T-cell (primary cell): ENCODE measurements around the gene PLIN5. TPM values are rescaled to one million over a fixed set of nuclear protein-coding genes. Genes with fewer than 3 reads are reported as not detected.

Experiments
- ATAC-seq, 4 experiments: fragments of 200-7000 bp in 3 of 4; fragments of 150-1000 bp in 1 of 4; cut with Tn5 transposase; replicated peaks in 1 of 4; 1 replicate in 3 of 4; 2 replicates in 1 of 4; pipeline ENCODE4 v1.10.0; 2021; ENCODE audit warnings: moderate library complexity in 3 of 4, mild to moderate bottlenecking in 2 of 4, moderate number of reproducible peaks in 1 of 4
- CTCF ChIA-PET, 2 donors: fragments of 300-600 bp; sonication (Branson Sonifier 250); formaldehyde crosslinking; loops; one replicate each; lab custom pipeline; 2022; ENCODE audit warnings: antibody characterized with exemption in 2 of 2; lab: Charles Lee
- POLR2A ChIA-PET, 2 donors: fragments of 300-600 bp; sonication (Branson Sonifier 250); formaldehyde crosslinking; loops; one replicate each; lab custom pipeline; 2022; ENCODE audit warnings: antibody characterized with exemption in 2 of 2; lab: Charles Lee
- DNase-seq, 35 experiments: peaks; one replicate each; pipeline versions ENCODE4 v3.0.0 to v3.0.0-alpha.2; 2013 to 2023
- H3K27ac ChIP-seq: one replicate; pipeline ENCODE4 v1.5.1; 2013; ENCODE audit warnings: low read length
- H3K27me3 ChIP-seq, 2 experiments: replicated peaks in 1 of 2; 1 replicate in 1 of 2; 2 replicates in 1 of 2; pipeline versions ENCODE4 v1.6.1 to v1.7.0; 2013; ENCODE audit warnings: low read length in 1 of 2, mixed read lengths in 1 of 2; ENCODE audit not compliant: control insufficient read depth in 2 of 2, insufficient read depth in 2 of 2; ENCODE audit errors: extremely low read depth in 1 of 2
- H3K36me3 ChIP-seq, 2 donors: 1 replicate in 1 of 2; 2 replicates in 1 of 2; pipeline versions ENCODE4 v1.6.1 to v1.7.0; 2013; ENCODE audit warnings: low read length in 1 of 2; ENCODE audit not compliant: control insufficient read depth in 2 of 2, insufficient read depth in 1 of 2; ENCODE audit errors: extremely low read depth in 1 of 2
- H3K4me1 ChIP-seq, 2 experiments: 1 replicate in 1 of 2; 2 replicates in 1 of 2; pipeline versions ENCODE4 v1.6.1 to v1.7.0; 2013; ENCODE audit warnings: low read length in 2 of 2, mixed read lengths in 1 of 2; ENCODE audit not compliant: insufficient read depth in 2 of 2, control insufficient read depth in 1 of 2; ENCODE audit errors: extremely low read depth in 1 of 2
- H3K4me3 ChIP-seq, 2 donors: 1 replicate in 1 of 2; 2 replicates in 1 of 2; pipeline versions ENCODE4 v1.5.1 to v1.7.0; 2013; ENCODE audit warnings: mild to moderate bottlenecking in 2 of 2, low read length in 1 of 2, moderate library complexity in 1 of 2; ENCODE audit not compliant: control insufficient read depth in 1 of 2; ENCODE audit errors: extremely low read depth in 1 of 2
- H3K9me3 ChIP-seq: 2 replicates; pipeline ENCODE4 v1.7.0; 2013
- H3K27ac Mint-ChIP-seq, 2 donors: one replicate each; pipeline ENCODE4 v1.8.0; 2020 to 2021; ENCODE audit warnings: mild to moderate bottlenecking in 2 of 2, mixed read lengths in 2 of 2
- H3K27me3 Mint-ChIP-seq, 2 donors: one replicate each; pipeline ENCODE4 v1.8.0; 2021 to 2022; ENCODE audit warnings: mixed read lengths in 2 of 2
- H3K36me3 Mint-ChIP-seq: one replicate; pipeline ENCODE4 v1.8.0; 2021; ENCODE audit warnings: mixed read lengths
- H3K4me1 Mint-ChIP-seq, 3 donors: one replicate each; pipeline ENCODE4 v1.8.0; 2020 to 2022; ENCODE audit warnings: mixed read lengths in 3 of 3, mild to moderate bottlenecking in 1 of 3
- H3K4me3 Mint-ChIP-seq, 3 donors: one replicate each; pipeline ENCODE4 v1.8.0; 2020 to 2022; ENCODE audit warnings: mild to moderate bottlenecking in 3 of 3, mixed read lengths in 3 of 3, moderate library complexity in 3 of 3
- H3K9me3 Mint-ChIP-seq, 3 donors: one replicate each; pipeline ENCODE4 v1.8.0; 2020 to 2022; ENCODE audit warnings: mixed read lengths in 3 of 3
- WGBS: methylation state at CpG from one replicate; pipeline ENCODE4 v1.1.5; 2013; ENCODE audit warnings: missing lambda C conversion rate; ENCODE audit not compliant: insufficient coverage; 5-methylcytosine and 5-hydroxymethylcytosine counted together
- total RNA-seq, 35 experiments: library from RNA in 6 of 35; stranded (reverse) in 6 of 35; fragments of 120-200 nt in 1 of 35; gene quantifications; one replicate each; pipeline versions ENCODE4 v1.2.1 to v1.2.4 and lab custom pipeline; 2013 to 2026

Gene PLIN5
- total RNA-seq, 5 donors from 2014 or later (not counting 1 experiment from before 2014, with no cell fraction given), result 0.14 to 2.3 (median 0.99) TPM

GRCh38 chr19:4539693-4540581 lies 4.9 kb upstream of the PLIN5 start, which contains the start of gene LRG1:
Gene LRG1 (minus strand): TSS chr19:4540036. CDS start chr19:4540013, 23 bp downstream.
- H3K9me3 ChIP-seq, result no peaks in the 10 kb centered on the region
- peaks cover 2 to 60% of the 10 kb centered on the region in 2 experiments for H3K27me3 ChIP-seq
- H3K36me3 ChIP-seq, result no peaks in the 10 kb centered on the region
- ChIA-PET CTCF (no interaction called here), POLR2A (interaction anchor here in 1 of 2 donors (0.6 kb wide), 1 partner anchor 1727 kb away, joined by 3 read pairs; no protein-coding TSS in a partner anchor)
- no peaks in the 10 kb centered on the region for H3K9me3 Mint-ChIP-seq
- no peak within 1 kb of the TSS for H3K27ac Mint-ChIP-seq
- H3K4me1 ChIP-seq, result peaks cover 0 to 14% of the 10 kb centered on the region in 2 experiments
- H3K27ac ChIP-seq, result no peak within 1 kb of the TSS
- no peaks in the 10 kb centered on the region for H3K36me3 Mint-ChIP-seq
- DNase-seq, result peak in 4 of 35 experiments; percentile 3 to 32 (median 20)
- no peak within 1 kb of the TSS for H3K4me3 Mint-ChIP-seq
- 77% methylated on average over 8 of the region's 14 CpGs for WGBS
- peaks cover 5 to 12% (median 8%) of the 10 kb centered on the region in 3 donors for H3K4me1 Mint-ChIP-seq
- no peak within 1 kb of the TSS for H3K4me3 ChIP-seq
- ATAC-seq, result no peak
- H3K27me3 Mint-ChIP-seq, result peaks cover 3 to 30% of the 10 kb centered on the region in 2 donors

GRCh38 chr19:4539169-4539692 lies 4.2 kb upstream of the PLIN5 start:
- H3K9me3 ChIP-seq, result no peaks in the 10 kb centered on the region
- Mint-ChIP-seq H3K27ac (no peak overlapping the region), H3K9me3 (no peaks in the 10 kb centered on the region), H3K4me1 (peaks cover 5 to 13% (median 8%) of the 10 kb centered on the region in 3 donors), H3K36me3 (no peaks in the 10 kb centered on the region), H3K27me3 (peaks cover 3 to 30% of the 10 kb centered on the region in 2 donors), H3K4me3 (no peak overlapping the region)
- H3K27ac ChIP-seq, result no peak overlapping the region
- ChIA-PET POLR2A (no interaction called here), CTCF (no interaction called here)
- DNase-seq, result no peak
- 79% methylated on average over 2 of the region's 3 CpGs for WGBS
- H3K27me3 ChIP-seq, result peaks cover 2 to 67% of the 10 kb centered on the region in 2 experiments
- ATAC-seq, result no peak
- H3K4me3 ChIP-seq, result no peak overlapping the region
- no peaks in the 10 kb centered on the region for H3K36me3 ChIP-seq
- H3K4me1 ChIP-seq, result peaks cover 0 to 17% of the 10 kb centered on the region in 2 experiments

GRCh38 chr19:4538601-4538954 lies 3.6 kb upstream of the PLIN5 start:
- Histone ChIP-seq H3K4me1 (peaks cover 0 to 17% of the 10 kb centered on the region in 2 experiments), H3K27me3 (peaks cover 2 to 73% of the 10 kb centered on the region in 2 experiments), H3K9me3 (no peaks in the 10 kb centered on the region), H3K27ac (no peak overlapping the region), H3K36me3 (no peaks in the 10 kb centered on the region), H3K4me3 (no peak overlapping the region)
- CTCF ChIA-PET, result no interaction called here
- peaks cover 3 to 31% of the 10 kb centered on the region in 2 donors for H3K27me3 Mint-ChIP-seq
- H3K27ac Mint-ChIP-seq, result no peak overlapping the region
- H3K36me3 Mint-ChIP-seq, result no peaks in the 10 kb centered on the region
- no peaks in the 10 kb centered on the region for H3K9me3 Mint-ChIP-seq
- no peak for DNase-seq
- no peak overlapping the region for H3K4me3 Mint-ChIP-seq
- POLR2A ChIA-PET, result no interaction called here
- WGBS, result 91% methylated on average over 12 of the region's 13 CpGs
- H3K4me1 Mint-ChIP-seq, result peaks cover 5 to 13% (median 8%) of the 10 kb centered on the region in 3 donors
- no peak for ATAC-seq

GRCh38 chr19:4537953-4538600 lies 3.1 kb upstream of the PLIN5 start:
- WGBS, result 87% methylated on average over 26 of the region's 27 CpGs
- H3K36me3 Mint-ChIP-seq, result no peaks in the 10 kb centered on the region
- H3K27ac ChIP-seq, result no peak overlapping the region

GRCh38 chr19:4536798-4537197 lies 1.8 kb upstream of the PLIN5 start:
- Histone ChIP-seq H3K4me1 (peaks cover 0 to 17% of the 10 kb centered on the region in 2 experiments), H3K9me3 (no peaks in the 10 kb centered on the region), H3K27me3 (peaks cover 2 to 67% of the 10 kb centered on the region in 2 experiments), H3K27ac (no peak overlapping the region), H3K36me3 (no peaks in the 10 kb centered on the region), H3K4me3 (no peak overlapping the region)
- Mint-ChIP-seq H3K4me3 (no peak overlapping the region), H3K27me3 (peaks cover 3 to 32% of the 10 kb centered on the region in 2 donors), H3K36me3 (no peaks in the 10 kb centered on the region), H3K9me3 (no peaks in the 10 kb centered on the region), H3K27ac (no peak overlapping the region), H3K4me1 (peaks cover 5 to 13% (median 8%) of the 10 kb centered on the region in 3 donors)
- ChIA-PET CTCF (no interaction called here), POLR2A (no interaction called here)
- ATAC-seq (no peak), DNase-seq (no peak)
- 81% methylated on average over 4 of the region's 5 CpGs for WGBS

More at GRCh38 chr19:4537953-4538600, 3.1 kb upstream of the PLIN5 start:
- no peak overlapping the region for H3K4me3 Mint-ChIP-seq
- H3K9me3 Mint-ChIP-seq, result no peaks in the 10 kb centered on the region
- H3K4me1 Mint-ChIP-seq, result peaks cover 5 to 13% (median 8%) of the 10 kb centered on the region in 3 donors
- Histone ChIP-seq H3K27me3 (peaks cover 2 to 73% of the 10 kb centered on the region in 2 experiments), H3K4me1 (peaks cover 0 to 17% of the 10 kb centered on the region in 2 experiments), H3K9me3 (no peaks in the 10 kb centered on the region), H3K36me3 (no peaks in the 10 kb centered on the region), H3K4me3 (no peak overlapping the region)
- no peak overlapping the region for H3K27ac Mint-ChIP-seq
- ATAC-seq, result no peak
- ChIA-PET CTCF (no interaction called here), POLR2A (no interaction called here)
- DNase-seq, result no peak
- H3K27me3 Mint-ChIP-seq, result peaks cover 3 to 32% of the 10 kb centered on the region in 2 donors

- Histone ChIP-seq H3K4me1 (peaks cover 0 to 11% of the 10 kb centered on the region in 2 experiments), H3K36me3 (no peaks in the 10 kb centered on the region), H3K4me3 (no peak overlapping the region), H3K27me3 (peaks cover 3 to 53% of the 10 kb centered on the region in 2 experiments), H3K27ac (no peak overlapping the region), H3K9me3 (no peaks in the 10 kb centered on the region)
- Mint-ChIP-seq H3K27ac (peak overlapping the region in 1 of 2 donors; percentile 28), H3K27me3 (peaks cover 0 to 22% of the 10 kb centered on the region in 2 donors), H3K4me1 (peaks cover 4 to 7% (median 5%) of the 10 kb centered on the region in 3 donors), H3K36me3 (no peaks in the 10 kb centered on the region), H3K4me3 (no peak overlapping the region), H3K9me3 (no peaks in the 10 kb centered on the region)
- DNase-seq (no peak), ATAC-seq (no peak)
- 87% methylated on average over 7 of the region's 9 CpGs for WGBS
- CTCF ChIA-PET, result no interaction called here
- POLR2A ChIA-PET, result no interaction called here
These were observed 1.1 kb downstream of the PLIN5 start for GRCh38 chr19:4533835-4534424.
